Endothelial cell of umbilical vein (primary cell): Measurements from ENCODE around the gene PHLPP2. TPM values are rescaled to one million over a fixed set of nuclear protein-coding genes. Genes with fewer than 3 reads are reported as not detected.

Experiments used
- BruUV-seq: library from RNA; stranded (reverse); fragments of 400-500 nt; replicated peaks from 2 replicates; lab custom pipeline; 2021; lab: Mats Ljungman, UMichigan
- CTCF ChIA-PET: fragments of 300-600, 350-600 bp; sonication (Branson Sonifier 250); formaldehyde crosslinking; loops from one replicate; lab custom pipeline; 2021; ENCODE audit warnings: antibody characterized with exemption, inconsistent platforms; lab: Charles Lee
- POLR2A ChIA-PET: fragments of 300-600, 350-600 bp; sonication (Branson Sonifier 250); formaldehyde crosslinking; loops from one replicate; lab custom pipeline; 2021; ENCODE audit warnings: antibody characterized with exemption, inconsistent platforms; lab: Charles Lee
- DNase-seq: peaks from one replicate; pipeline ENCODE4 v3.0.0-alpha.2; 2011; ENCODE audit warnings: low read depth, low spot score
- FAIRE-seq: peaks from 2 replicates; lab custom pipeline; 2011; peaks lifted over from hg19 to GRCh38; lab: Jason Lieb, UNC
- H2AFZ ChIP-seq: 2 replicates; pipeline ENCODE4 v1.6.0; 2012; ENCODE audit warnings: low read depth, low read length, control low read depth, inconsistent platforms
- H3K27ac ChIP-seq: 2 replicates; pipeline ENCODE4 v1.5.1; 2011; ENCODE audit warnings: low read depth, mild to moderate bottlenecking, control low read depth, low read length, moderate library complexity; ENCODE audit not compliant: insufficient read depth
- H3K27me3 ChIP-seq, 2 experiments: 2 replicates each; pipeline versions ENCODE4 v1.6.0 to v1.6.1; 2011; ENCODE audit warnings: low read length in 2 of 2, mixed read lengths in 1 of 2; ENCODE audit not compliant: control insufficient read depth in 2 of 2, insufficient read depth in 2 of 2
- H3K36me3 ChIP-seq, 2 experiments: 2 replicates in 1 of 2; 3 replicates in 1 of 2; pipeline ENCODE4 v1.5.1; 2011; ENCODE audit warnings: low read length in 2 of 2, mild to moderate bottlenecking in 1 of 2, moderate library complexity in 1 of 2; ENCODE audit not compliant: control insufficient read depth in 2 of 2, insufficient read depth in 2 of 2; ENCODE audit errors: extremely low read depth in 1 of 2
- H3K4me1 ChIP-seq: 3 replicates; pipeline ENCODE4 v1.5.1; 2011; ENCODE audit warnings: mild to moderate bottlenecking, low read length; ENCODE audit not compliant: control insufficient read depth, insufficient read depth; ENCODE audit errors: extremely low read depth
- H3K4me2 ChIP-seq: 2 replicates; pipeline ENCODE4 v1.6.1; 2011; ENCODE audit warnings: low read length, control low read depth, mixed read lengths; ENCODE audit not compliant: insufficient read depth
- H3K4me3 ChIP-seq, 3 experiments: fragments of 200-600 bp in 1 of 3; sonication (generic), shearing (Covaris generic) in 1 of 3; replicated peaks in 1 of 3; 2 replicates each; pipeline ENCODE4 v1.5.1; 2011 to 2016; ENCODE audit warnings: control low read depth in 3 of 3, low read length in 3 of 3, mild to moderate bottlenecking in 2 of 3, inconsistent platforms in 1 of 3, low read depth in 1 of 3, moderate library complexity in 1 of 3; ENCODE audit not compliant: insufficient read depth in 1 of 3
- H3K79me2 ChIP-seq: 2 replicates; pipeline ENCODE4 v1.6.0; 2012; ENCODE audit warnings: low read length, inconsistent platforms; ENCODE audit not compliant: control insufficient read depth, insufficient read depth
- H3K9ac ChIP-seq: replicated peaks from 2 replicates; pipeline ENCODE3; 2011; ENCODE audit warnings: low read length, control low read depth; ENCODE audit not compliant: insufficient read depth; ENCODE audit errors: extremely low read depth
- H3K9me1 ChIP-seq: replicated peaks from 3 replicates; pipeline ENCODE4 v1.6.0; 2011; ENCODE audit warnings: mild to moderate bottlenecking, low read length; ENCODE audit not compliant: control insufficient read depth, insufficient read depth; ENCODE audit errors: extremely low read depth
- H3K9me3 ChIP-seq: replicated peaks from 2 replicates; pipeline ENCODE4 v1.5.1; 2012; ENCODE audit warnings: low read length, inconsistent platforms; ENCODE audit not compliant: control insufficient read depth, insufficient read depth
- H4K20me1 ChIP-seq: replicated peaks from 2 replicates; pipeline ENCODE3; 2011; ENCODE audit warnings: mild to moderate bottlenecking, low read length; ENCODE audit not compliant: control insufficient read depth, insufficient read depth; ENCODE audit errors: extremely low read depth
- EZH2 ChIP-seq: IDR thresholded peaks from 2 replicates; pipeline ENCODE4 v1.6.1; 2012; ENCODE audit warnings: borderline replicate concordance, low read depth, mild to moderate bottlenecking, moderate library complexity, low read length, inconsistent platforms; ENCODE audit not compliant: severe bottlenecking
- FOS ChIP-seq: IDR thresholded peaks from 2 replicates; pipeline ENCODE4 v1.6.1; 2011; ENCODE audit warnings: mild to moderate bottlenecking, low read length, moderate library complexity, borderline replicate concordance; ENCODE audit not compliant: insufficient read depth
- GATA2 ChIP-seq: IDR thresholded peaks from 2 replicates; pipeline ENCODE4 v1.7.0; 2011; ENCODE audit warnings: low read depth, mild to moderate bottlenecking, moderate library complexity, mixed read lengths, low read length; ENCODE audit not compliant: insufficient read length, insufficient read depth
- JUN ChIP-seq: IDR thresholded peaks from 2 replicates; pipeline ENCODE4 v1.6.1; 2011; ENCODE audit warnings: borderline replicate concordance, low read depth; ENCODE audit not compliant: insufficient read length, insufficient read depth
- MYC ChIP-seq: IDR thresholded peaks from one replicate; pipeline ENCODE4 v1.6.1; 2011; ENCODE audit warnings: mild to moderate bottlenecking, low read depth, low read length
- POLR2A ChIP-seq: IDR thresholded peaks from 2 replicates; pipeline ENCODE4 v1.6.1; 2012; ENCODE audit warnings: low read depth, mild to moderate bottlenecking, control low read depth, low read length
- POLR2AphosphoS5 ChIP-seq: IDR thresholded peaks from 2 replicates; pipeline ENCODE4 v1.6.1; 2012; ENCODE audit warnings: low read depth, mild to moderate bottlenecking, control low read depth, low read length, moderate library complexity; ENCODE audit not compliant: insufficient read depth
- dilution Hi-C: fragments of 300-500 bp; cut with MboI; formaldehyde crosslinking; loops from one replicate; pipeline ENCODE4 v1.15.0; 2019; ENCODE audit warnings: low sequenced_read_pairs; ENCODE audit not compliant: extremely low pct_ligation_motif_present
- intact Hi-C: fragments of 100-400 bp; cut with micrococcal nuclease; formaldehyde crosslinking; loops from one replicate; pipeline ENCODE4 v1.10.0; 2022
- polyA plus RNA-seq, 4 experiments: library from polyadenylated mRNA; depleted of rRNA in 3 of 4; stranded (reverse) in 3 of 4; unstranded in 1 of 4; fragments of >200 nt; gene quantifications; 2 replicates each; pipeline versions ENCODE4 v1.2.1 to v1.2.3, GENCODE V29; 2011 to 2012; ENCODE audit warnings: missing spikeins in 1 of 4
- total RNA-seq: library from RNA; stranded (reverse); gene quantifications from 2 replicates; pipeline ENCODE4 v1.2.3, GENCODE V29; 2021
- TF ChIP-seq, protein P1 (sequence below), 2 donors: IDR thresholded peaks; 1 replicate in 1 of 2; 2 replicates in 1 of 2; pipeline ENCODE4 v1.5.1; 2011; ENCODE audit warnings: low read length in 2 of 2, mild to moderate bottlenecking in 2 of 2, moderate library complexity in 2 of 2, control low read depth in 1 of 2, inconsistent platforms in 1 of 2, low read depth in 1 of 2; ENCODE audit not compliant: insufficient read depth in 1 of 2; ENCODE audit errors: extremely low read depth in 1 of 2
- TF ChIP-seq, protein P2 (sequence below): IDR thresholded peaks from 2 replicates; pipeline ENCODE4 v1.6.1; 2011; ENCODE audit not compliant: insufficient read depth, insufficient read length

PHLPP2 gene
- total and polyA plus RNA-seq, 2 donors (not counting 3 experiments of a cell fraction or from before 2014, with no cell fraction given): 4.1 to 8.0 TPM

DNA sequence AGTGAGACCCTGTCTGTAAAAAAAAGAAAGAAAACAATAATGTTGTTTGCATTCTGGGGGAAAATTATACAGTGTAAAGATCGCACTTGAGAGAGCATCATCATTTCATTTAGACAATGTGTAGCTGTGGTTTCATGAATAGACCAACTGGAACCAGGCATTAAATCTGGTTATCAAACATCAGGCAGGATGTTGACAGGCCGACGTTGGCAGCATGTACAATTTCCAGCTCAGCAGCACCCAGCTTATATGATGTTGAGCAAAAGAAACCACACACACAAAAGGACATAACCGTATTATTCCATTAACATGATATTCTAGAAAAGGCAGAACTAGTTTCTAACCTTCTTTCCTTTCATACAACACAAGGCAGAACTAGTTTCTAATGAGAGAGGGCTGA, 92.7 kb downstream of the PHLPP2 start:
- POLR2A ChIA-PET: no interaction called here
- Histone ChIP-seq H2AFZ (no peak overlapping the region), H3K4me3 (no peak overlapping the region), H3K27me3 (peaks cover 4 to 8% of the 10 kb centered on the region in 2 experiments), H3K27ac (no peak overlapping the region), H3K4me2 (no peak overlapping the region), H3K9me3 (no peaks in the 10 kb centered on the region), H3K36me3 (no peaks in the 10 kb centered on the region), H3K4me1 (no peaks in the 10 kb centered on the region), H4K20me1 (no peaks in the 10 kb centered on the region), H3K9ac (no peak overlapping the region), H3K9me1 (no peaks in the 10 kb centered on the region), H3K79me2 (no peaks in the 10 kb centered on the region)
- DNase-seq: no peak
- no TSS peak for BruUV-seq
- no peak for FAIRE-seq
- dilution Hi-C loops: no loop called here
- intact Hi-C loops: no loop called here
- CTCF ChIA-PET: interaction anchor here (1.5 kb wide), 1 partner anchor 330 kb away, joined by 4 read pairs; no protein-coding TSS in a partner anchor
- TF ChIP-seq JUN: no peak
- TF ChIP-seq, protein P1, sequence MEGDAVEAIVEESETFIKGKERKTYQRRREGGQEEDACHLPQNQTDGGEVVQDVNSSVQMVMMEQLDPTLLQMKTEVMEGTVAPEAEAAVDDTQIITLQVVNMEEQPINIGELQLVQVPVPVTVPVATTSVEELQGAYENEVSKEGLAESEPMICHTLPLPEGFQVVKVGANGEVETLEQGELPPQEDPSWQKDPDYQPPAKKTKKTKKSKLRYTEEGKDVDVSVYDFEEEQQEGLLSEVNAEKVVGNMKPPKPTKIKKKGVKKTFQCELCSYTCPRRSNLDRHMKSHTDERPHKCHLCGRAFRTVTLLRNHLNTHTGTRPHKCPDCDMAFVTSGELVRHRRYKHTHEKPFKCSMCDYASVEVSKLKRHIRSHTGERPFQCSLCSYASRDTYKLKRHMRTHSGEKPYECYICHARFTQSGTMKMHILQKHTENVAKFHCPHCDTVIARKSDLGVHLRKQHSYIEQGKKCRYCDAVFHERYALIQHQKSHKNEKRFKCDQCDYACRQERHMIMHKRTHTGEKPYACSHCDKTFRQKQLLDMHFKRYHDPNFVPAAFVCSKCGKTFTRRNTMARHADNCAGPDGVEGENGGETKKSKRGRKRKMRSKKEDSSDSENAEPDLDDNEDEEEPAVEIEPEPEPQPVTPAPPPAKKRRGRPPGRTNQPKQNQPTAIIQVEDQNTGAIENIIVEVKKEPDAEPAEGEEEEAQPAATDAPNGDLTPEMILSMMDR (IDR thresholded peaks at IDR 0.05; ENCODE audit: extremely low read depth in 1 of 2, insufficient read depth in 1 of 2, low read depth in 1 of 2, low read length in 2 of 2): no peak
- no peak for TF ChIP-seq POLR2AphosphoS5
- no peak for TF ChIP-seq MYC
- TF ChIP-seq POLR2A: no peak
- no peak for TF ChIP-seq GATA2
- no peak for TF ChIP-seq EZH2
- TF ChIP-seq FOS: no peak
- TF ChIP-seq, protein P2, sequence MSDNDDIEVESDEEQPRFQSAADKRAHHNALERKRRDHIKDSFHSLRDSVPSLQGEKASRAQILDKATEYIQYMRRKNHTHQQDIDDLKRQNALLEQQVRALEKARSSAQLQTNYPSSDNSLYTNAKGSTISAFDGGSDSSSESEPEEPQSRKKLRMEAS: no peak
